Central memory CD8-positive, alpha-beta T cell (primary cell): ENCODE data around the gene PYM1.
"Not testable (repeated sequence)": the region's sequence is repeated elsewhere in the genome, so short reads cannot be mapped to it uniquely, and the experiment has no call there.

Experiments used
- ATAC-seq: fragments of 150-1000 bp; cut with Tn5 transposase; replicated peaks from 2 replicates; pipeline ENCODE4 v1.10.0; 2022; ENCODE audit warnings: mild to moderate bottlenecking, moderate FRiP score, moderate number of reproducible peaks; ENCODE audit not compliant: poor library complexity, severe bottlenecking; ENCODE audit errors: extremely low read depth
- DNase-seq, 2 donors: peaks; one replicate each; pipeline ENCODE4 v3.0.0; 2021; ENCODE audit warnings: low spot score in 2 of 2
- H3K27ac Mint-ChIP-seq: one replicate; pipeline ENCODE4 v1.8.0; 2022; ENCODE audit warnings: low read depth, mild to moderate bottlenecking, moderate library complexity, mixed read lengths
- H3K27me3 Mint-ChIP-seq: one replicate; pipeline ENCODE4 v1.8.0; 2022; ENCODE audit warnings: mixed read lengths
- H3K36me3 Mint-ChIP-seq: one replicate; pipeline ENCODE4 v1.8.0; 2022; ENCODE audit warnings: mild to moderate bottlenecking, moderate library complexity, mixed read lengths; ENCODE audit not compliant: insufficient read depth
- H3K4me1 Mint-ChIP-seq: one replicate; pipeline ENCODE4 v1.8.0; 2022; ENCODE audit warnings: mixed read lengths
- H3K4me3 Mint-ChIP-seq: one replicate; pipeline ENCODE4 v1.8.0; 2022; ENCODE audit warnings: mild to moderate bottlenecking, moderate library complexity, mixed read lengths
- H3K9me3 Mint-ChIP-seq: one replicate; pipeline ENCODE4 v1.8.0; 2022; ENCODE audit warnings: mixed read lengths

Gene PYM1

DNA sequence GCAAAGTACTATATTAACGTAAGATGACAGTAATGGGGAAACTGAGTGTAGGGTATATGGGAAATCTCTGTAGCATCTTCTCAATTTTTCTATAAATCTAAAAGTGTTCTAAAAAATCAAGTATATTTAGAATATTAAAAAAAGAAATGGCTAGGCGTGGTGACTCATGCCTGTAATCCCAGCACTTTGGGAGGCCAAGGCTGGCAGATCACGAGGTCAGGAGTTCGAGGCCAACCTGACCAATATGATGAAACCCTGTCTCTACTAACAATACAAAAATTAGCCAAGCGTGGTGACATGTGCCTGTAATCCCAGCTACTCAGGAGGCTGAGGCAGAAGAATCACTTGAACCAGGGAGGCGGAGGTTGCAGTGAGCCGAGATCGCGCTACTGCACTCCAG lies 4.0 kb downstream of the PYM1 start:
- H3K36me3 Mint-ChIP-seq = peaks cover 24% of the 10 kb centered on the region
- H3K9me3 Mint-ChIP-seq, ATAC-seq, H3K27me3 Mint-ChIP-seq, DNase-seq: not testable (repeated sequence)
- peak overlapping the region; percentile 19 for H3K4me3 Mint-ChIP-seq
- peaks cover 43% of the 10 kb centered on the region for H3K4me1 Mint-ChIP-seq
- peak overlapping the region; percentile 52 for H3K27ac Mint-ChIP-seq

DNA sequence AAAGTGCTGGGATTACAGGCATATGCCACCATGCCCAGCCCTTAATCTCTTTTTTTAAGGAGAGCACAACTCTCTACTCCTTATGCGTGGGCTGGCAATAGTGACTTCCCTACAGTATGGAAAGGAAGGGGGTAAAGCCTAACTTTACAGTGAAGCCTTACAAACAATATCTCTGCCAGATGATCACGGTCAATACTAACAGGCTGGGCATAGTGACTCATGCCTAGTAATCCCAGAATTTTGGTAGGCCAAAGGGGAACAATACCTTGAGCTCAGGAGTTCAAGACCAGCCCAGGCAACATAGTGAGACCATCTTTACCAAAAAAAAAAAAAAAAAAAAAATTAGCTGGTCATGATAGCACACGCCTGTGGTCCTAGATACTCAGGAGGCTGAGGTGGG lies 5.6 kb downstream of the PYM1 start:
- Mint-ChIP-seq H3K27ac (no peak overlapping the region), H3K4me3 (no peak overlapping the region), H3K9me3 (no peaks in the 10 kb centered on the region), H3K27me3 (no peaks in the 10 kb centered on the region), H3K36me3 (peaks cover 23% of the 10 kb centered on the region), H3K4me1 (peaks cover 35% of the 10 kb centered on the region)
- DNase-seq (no peak), ATAC-seq (no peak)

DNA sequence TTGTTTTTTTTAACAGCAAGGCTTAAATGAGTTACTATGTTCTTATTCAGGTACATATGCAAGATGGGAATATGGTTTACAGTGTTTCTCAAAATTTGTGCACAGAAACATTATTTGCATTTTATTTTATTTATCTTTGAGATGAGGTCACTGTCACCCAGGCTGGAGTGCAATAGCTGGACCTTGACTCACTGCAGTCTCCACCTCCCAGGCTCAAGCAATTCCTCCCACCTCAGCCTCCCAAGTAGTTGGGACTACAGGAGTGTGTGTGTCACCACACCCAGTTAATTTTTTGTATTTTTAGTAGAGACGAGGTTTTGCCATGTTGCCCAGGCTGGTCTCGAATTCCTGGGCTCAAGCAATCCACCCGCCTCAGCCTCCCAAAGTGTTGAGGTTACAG lies 8.7 kb downstream of the PYM1 start:
- H3K27me3 Mint-ChIP-seq, H3K9me3 Mint-ChIP-seq, DNase-seq, H3K4me3 Mint-ChIP-seq, ATAC-seq: not testable (repeated sequence)
- peaks cover 25% of the 10 kb centered on the region for H3K4me1 Mint-ChIP-seq
- H3K27ac Mint-ChIP-seq = peak overlapping the region; percentile 38
- H3K36me3 Mint-ChIP-seq = peaks cover 24% of the 10 kb centered on the region

DNA sequence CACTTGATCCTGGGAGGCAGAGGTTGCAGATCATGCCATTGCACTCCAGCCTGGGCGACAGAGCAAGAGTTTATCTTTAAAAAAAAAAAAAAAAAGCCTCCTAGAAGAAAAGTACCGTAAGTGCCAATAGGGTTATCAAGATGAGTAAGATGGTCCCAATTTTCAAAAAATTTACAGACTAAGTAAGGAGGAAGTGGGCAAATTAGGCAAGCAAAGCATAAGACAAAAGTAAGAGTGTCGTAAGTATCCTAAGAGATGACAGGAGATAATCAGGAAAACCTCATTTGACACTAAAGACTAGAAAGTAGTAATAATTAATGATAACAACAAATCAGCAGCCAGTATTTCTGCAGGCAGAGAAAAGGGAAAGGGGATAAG lies 12.2 kb downstream of the PYM1 start:
- ATAC-seq (no peak), DNase-seq (no peak)
- Mint-ChIP-seq H3K4me1 (peaks cover 35% of the 10 kb centered on the region), H3K27ac (peak overlapping the region; percentile 45), H3K4me3 (no peak overlapping the region), H3K36me3 (peaks cover 31% of the 10 kb centered on the region), H3K27me3 (no peaks in the 10 kb centered on the region), H3K9me3 (no peaks in the 10 kb centered on the region)

DNA sequence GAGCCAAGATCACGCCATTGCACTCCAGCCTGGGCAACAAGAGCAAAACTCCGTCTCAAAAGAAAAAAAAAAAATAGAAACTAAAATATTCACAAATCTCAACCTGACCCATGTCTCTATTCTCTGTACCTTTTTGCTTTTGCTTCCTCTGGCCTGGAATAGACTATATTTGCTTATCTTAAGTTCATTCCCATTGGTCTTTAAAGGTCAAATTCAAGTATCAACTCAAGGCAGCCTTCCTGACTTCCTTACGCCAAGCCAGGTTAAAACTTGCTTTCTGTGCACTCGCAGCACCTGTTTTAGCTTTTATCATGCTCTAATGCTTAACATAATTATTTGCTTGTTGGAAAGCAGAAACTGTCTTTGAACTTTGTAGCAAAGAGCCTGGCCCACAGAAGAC lies 14.8 kb downstream of the PYM1 start:
- H3K27me3 Mint-ChIP-seq = no peaks in the 10 kb centered on the region
- H3K4me1 Mint-ChIP-seq = peaks cover 40% of the 10 kb centered on the region
- DNase-seq = no peak
- no peak for ATAC-seq
- H3K27ac Mint-ChIP-seq = no peak overlapping the region
- H3K9me3 Mint-ChIP-seq = no peaks in the 10 kb centered on the region
- peaks cover 31% of the 10 kb centered on the region for H3K36me3 Mint-ChIP-seq
- no peak overlapping the region for H3K4me3 Mint-ChIP-seq

DNA sequence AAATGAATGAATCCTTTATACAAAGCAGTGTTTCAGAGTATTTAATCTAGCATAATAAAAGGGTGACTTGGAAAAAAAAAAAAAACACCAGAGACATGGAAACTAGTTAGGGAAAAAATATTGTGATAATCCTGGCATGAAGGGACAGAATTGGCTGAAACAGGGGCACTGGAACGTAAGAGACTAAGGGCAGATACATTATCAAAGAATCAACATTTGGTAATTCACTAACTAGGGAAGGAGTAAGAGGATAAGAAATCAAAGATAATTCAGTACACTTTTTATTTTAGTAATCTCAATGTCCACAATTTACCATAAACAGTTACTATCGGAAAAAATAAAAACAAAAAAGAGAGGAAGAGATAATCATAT lies 18.2 kb downstream of the PYM1 start:
- Mint-ChIP-seq H3K4me1 (peaks cover 29% of the 10 kb centered on the region), H3K9me3 (no peaks in the 10 kb centered on the region), H3K36me3 (peaks cover 20% of the 10 kb centered on the region), H3K4me3 (no peak overlapping the region), H3K27ac (peak overlapping the region; percentile 33), H3K27me3 (no peaks in the 10 kb centered on the region)
- no peak for DNase-seq
- no peak for ATAC-seq

DNA sequence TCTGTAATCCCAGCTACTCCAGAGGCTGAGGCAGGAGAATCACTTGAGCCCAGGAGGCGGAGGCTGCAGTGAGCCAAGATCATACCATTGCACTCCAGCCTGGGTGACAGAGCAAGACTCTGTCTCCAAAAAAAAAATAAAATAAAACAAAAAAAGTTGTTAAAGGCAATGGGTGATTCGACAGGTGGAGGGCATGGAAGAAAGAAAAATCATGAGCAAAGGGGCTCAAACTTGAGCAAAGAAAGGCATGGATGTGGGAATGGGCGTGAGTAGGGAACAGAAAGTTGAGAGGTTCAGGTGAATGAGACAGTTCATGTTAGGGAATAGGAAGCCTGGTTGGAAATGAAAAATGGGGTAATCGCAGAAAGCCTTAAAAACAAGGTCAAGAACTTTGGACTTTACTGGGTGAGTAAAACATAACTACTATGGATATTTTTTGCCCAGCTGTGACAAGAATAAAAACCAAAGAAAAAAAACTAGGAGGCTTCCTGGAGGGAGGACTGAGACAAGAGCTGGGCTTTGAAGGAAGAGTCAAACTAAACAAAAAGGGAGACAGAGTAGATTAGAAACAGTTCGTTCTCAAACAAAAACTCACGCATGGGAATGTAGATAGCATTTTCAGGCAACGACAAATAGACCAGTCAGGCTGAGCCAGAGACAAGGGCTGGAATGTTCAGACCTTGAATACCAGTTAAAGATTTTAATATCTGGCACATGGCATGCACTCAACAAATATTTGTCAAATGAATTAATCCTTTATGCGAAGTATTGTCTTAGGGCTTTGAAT lies 18.8 kb downstream of the PYM1 start:
- no peak for ATAC-seq
- no peaks in the 10 kb centered on the region for H3K9me3 Mint-ChIP-seq
- DNase-seq = no peak
- no peaks in the 10 kb centered on the region for H3K27me3 Mint-ChIP-seq
- H3K4me3 Mint-ChIP-seq = no peak overlapping the region
- peaks cover 23% of the 10 kb centered on the region for H3K4me1 Mint-ChIP-seq
- H3K27ac Mint-ChIP-seq = peak overlapping the region; percentile 33
- H3K36me3 Mint-ChIP-seq = peaks cover 15% of the 10 kb centered on the region

DNA sequence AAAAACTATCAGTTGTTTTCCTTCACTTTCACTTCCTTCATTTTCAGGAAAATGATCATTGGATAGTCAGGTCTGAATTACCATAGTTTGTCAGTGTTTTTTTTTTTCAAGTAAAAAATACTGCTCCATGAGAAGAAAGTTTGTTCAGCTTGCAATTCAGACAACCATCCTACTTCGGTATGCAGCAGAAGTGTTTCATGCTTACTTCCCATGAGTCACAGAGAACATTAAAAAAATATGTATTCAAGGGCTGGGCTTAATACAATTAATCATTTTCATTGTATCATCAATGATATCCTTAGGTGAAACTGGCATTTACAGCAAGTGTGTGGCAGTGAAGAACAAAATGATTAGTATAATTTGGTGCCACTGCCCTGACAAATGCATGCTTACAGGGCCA lies 21.6 kb downstream of the PYM1 start:
- no peak overlapping the region for H3K4me3 Mint-ChIP-seq
- H3K27me3 Mint-ChIP-seq = no peaks in the 10 kb centered on the region
- H3K27ac Mint-ChIP-seq = no peak overlapping the region
- peaks cover 11% of the 10 kb centered on the region for H3K36me3 Mint-ChIP-seq
- ATAC-seq = no peak
- peaks cover 18% of the 10 kb centered on the region for H3K4me1 Mint-ChIP-seq
- H3K9me3 Mint-ChIP-seq = no peaks in the 10 kb centered on the region
- no peak for DNase-seq

DNA sequence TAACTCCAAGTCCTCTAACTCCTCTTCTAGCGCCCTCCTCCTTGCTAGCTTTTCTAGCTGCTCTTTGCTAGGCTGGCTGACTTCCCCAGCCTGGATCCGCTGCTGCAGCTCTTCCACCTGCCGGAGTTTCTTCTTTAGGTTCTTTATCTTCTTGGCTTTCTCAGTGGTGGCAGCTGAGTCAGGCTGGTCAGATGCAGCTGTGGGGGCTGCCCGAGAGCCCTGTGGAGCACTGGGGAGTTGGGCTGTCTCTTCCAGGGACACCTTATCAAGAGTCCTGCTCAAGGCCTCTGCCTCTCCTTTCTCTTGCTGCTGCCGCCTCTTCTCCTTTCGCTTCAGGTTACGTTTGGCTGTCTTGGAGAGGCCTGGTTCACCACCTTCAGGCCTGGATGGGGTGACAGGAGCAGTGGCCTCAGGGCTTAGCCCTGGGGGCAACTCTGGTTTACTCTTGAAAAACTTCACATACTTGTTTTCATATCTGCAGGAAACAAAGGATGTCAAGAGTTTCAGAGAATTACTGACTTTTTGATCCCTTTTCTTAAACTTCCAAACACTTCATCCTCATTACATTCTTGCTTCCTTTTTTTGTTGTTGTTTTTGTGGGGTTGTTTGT lies 25.7 kb downstream of the PYM1 start:
- no peak for DNase-seq
- Mint-ChIP-seq H3K4me3 (no peak overlapping the region), H3K27me3 (no peaks in the 10 kb centered on the region), H3K9me3 (no peaks in the 10 kb centered on the region), H3K4me1 (peaks cover 7% of the 10 kb centered on the region), H3K36me3 (peaks cover 11% of the 10 kb centered on the region), H3K27ac (peak overlapping the region; percentile 87)
- no peak for ATAC-seq

DNA sequence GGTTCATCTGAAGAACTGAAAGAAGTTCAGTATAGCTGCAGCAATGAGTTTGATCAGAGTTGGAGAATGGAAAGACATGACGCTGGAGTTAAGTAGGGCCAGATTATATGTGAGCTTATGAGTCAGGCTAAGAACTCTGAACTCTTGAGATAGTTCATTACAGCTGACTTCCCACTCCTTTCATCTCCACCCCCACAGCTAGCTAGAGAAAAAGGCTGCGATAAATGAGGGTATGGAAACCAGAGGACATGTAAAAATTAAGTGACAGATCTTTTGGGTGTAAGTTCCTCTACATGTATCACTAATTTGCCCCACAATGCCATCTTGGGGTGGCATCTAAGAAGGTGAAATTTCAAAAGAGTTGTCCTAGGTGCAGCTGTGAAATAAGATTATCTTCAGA lies 28.6 kb downstream of the PYM1 start:
- H3K4me3 Mint-ChIP-seq = no peak overlapping the region
- no peak for DNase-seq

DNA sequence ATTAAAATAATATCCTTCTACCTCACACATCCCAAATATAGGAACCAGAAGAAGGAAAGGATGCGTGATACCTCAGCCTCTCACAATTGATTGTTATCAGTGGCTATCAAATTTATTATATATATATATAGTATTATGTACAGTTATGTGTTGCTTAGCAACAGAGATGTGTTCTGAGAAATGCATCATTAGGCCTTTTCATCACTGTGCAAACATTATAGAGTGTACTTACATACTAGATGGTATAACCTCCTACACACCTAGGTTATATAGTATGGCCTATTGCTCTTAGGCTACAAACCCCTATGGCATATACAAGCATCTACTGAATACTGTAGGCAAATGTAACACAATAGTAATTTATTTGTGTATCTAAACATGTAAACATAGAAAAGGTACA lies 34.0 kb downstream of the PYM1 start:
- Mint-ChIP-seq H3K27ac (no peak overlapping the region), H3K4me1 (no peaks in the 10 kb centered on the region)
- DNase-seq = no peak

More for the DNA sequence above, 28.6 kb downstream of the PYM1 start:
- H3K36me3 Mint-ChIP-seq = peaks cover 13% of the 10 kb centered on the region
- no peak for ATAC-seq
- no peaks in the 10 kb centered on the region for H3K27me3 Mint-ChIP-seq
- peaks cover 7% of the 10 kb centered on the region for H3K4me1 Mint-ChIP-seq
- no peaks in the 10 kb centered on the region for H3K9me3 Mint-ChIP-seq
- H3K27ac Mint-ChIP-seq = peak overlapping the region; percentile 60

DNA sequence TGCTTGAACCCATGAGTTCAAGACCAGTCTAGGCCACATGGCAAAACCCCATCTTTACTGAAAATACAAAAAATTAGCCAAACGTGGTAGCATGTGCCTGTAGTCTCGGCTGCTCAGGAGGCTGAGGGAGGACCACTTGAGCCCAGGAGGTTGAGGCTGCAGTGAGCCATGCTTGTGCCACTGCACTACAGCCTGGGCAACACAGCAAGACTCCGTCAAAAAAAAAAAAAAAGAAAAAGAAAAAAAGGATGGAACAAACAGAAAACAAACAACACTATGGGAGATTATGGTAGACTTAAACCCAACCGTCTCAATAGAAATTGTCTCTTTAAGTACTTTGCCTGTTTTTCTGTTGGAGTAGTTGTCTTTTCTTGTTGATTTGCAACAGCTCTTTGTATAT lies 36.4 kb downstream of the PYM1 start:
- H3K4me1 Mint-ChIP-seq = no peaks in the 10 kb centered on the region
- no peak overlapping the region for H3K4me3 Mint-ChIP-seq
- ATAC-seq (no peak), DNase-seq (no peak)
- H3K27me3 Mint-ChIP-seq = no peaks in the 10 kb centered on the region
- no peaks in the 10 kb centered on the region for H3K9me3 Mint-ChIP-seq
- H3K27ac Mint-ChIP-seq = no peak overlapping the region
- peaks cover 2% of the 10 kb centered on the region for H3K36me3 Mint-ChIP-seq

More for the DNA sequence above, 34.0 kb downstream of the PYM1 start:
- Mint-ChIP-seq H3K36me3 (peaks cover 2% of the 10 kb centered on the region), H3K27me3 (no peaks in the 10 kb centered on the region), H3K4me3 (no peak overlapping the region), H3K9me3 (no peaks in the 10 kb centered on the region)
- ATAC-seq = no peak

DNA sequence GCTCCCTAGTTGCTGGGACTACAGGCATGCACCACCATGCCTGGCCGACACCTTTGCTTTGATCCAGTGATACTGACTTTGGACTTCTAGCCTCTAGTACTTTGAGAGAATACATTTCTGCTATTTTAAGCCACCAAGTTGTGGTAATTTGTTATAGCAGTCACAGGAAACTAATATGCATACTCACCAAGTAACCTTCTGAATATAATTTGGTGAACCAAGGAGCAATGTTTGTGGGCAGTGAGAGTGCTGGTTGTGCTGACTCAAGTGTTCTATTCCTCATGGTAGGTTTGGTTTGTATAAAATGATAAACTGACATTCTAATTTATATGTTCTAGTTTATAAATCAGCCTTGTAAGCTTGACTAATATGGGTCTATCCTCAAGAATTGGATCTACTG lies 42.6 kb downstream of the PYM1 start:
- Mint-ChIP-seq H3K36me3 (no peaks in the 10 kb centered on the region), H3K4me1 (no peaks in the 10 kb centered on the region), H3K27ac (no peak overlapping the region), H3K27me3 (no peaks in the 10 kb centered on the region), H3K9me3 (no peaks in the 10 kb centered on the region), H3K4me3 (no peak overlapping the region)
- ATAC-seq = no peak
- DNase-seq = no peak
